Neural crest cell (in vitro differentiated cells): ENCODE measurements around the gene PAQR4. TPM values are rescaled to one million over a fixed set of nuclear protein-coding genes. Genes with fewer than 3 reads are reported as not detected.

Experiments
- DNase-seq: peaks from one replicate; pipeline ENCODE4 v3.0.0; 2021; ENCODE audit warnings: low read depth, mixed read lengths, low spot score
- H3K27ac Mint-ChIP-seq: one replicate; pipeline ENCODE4 v1.8.0; 2021; ENCODE audit warnings: mild to moderate bottlenecking, mixed read lengths; ENCODE audit not compliant: unreplicated experiment
- H3K27me3 Mint-ChIP-seq: 2 replicates; pipeline ENCODE4 v1.8.0; 2021; ENCODE audit warnings: low read depth, mild to moderate bottlenecking, mixed read lengths
- H3K36me3 Mint-ChIP-seq: 2 replicates; pipeline ENCODE4 v1.8.0; 2021; ENCODE audit warnings: low read depth, mild to moderate bottlenecking, mixed read lengths
- H3K4me1 Mint-ChIP-seq: 2 replicates; pipeline ENCODE4 v1.8.0; 2021; ENCODE audit warnings: mixed read lengths
- H3K4me3 Mint-ChIP-seq: one replicate; pipeline ENCODE4 v1.8.0; 2021; ENCODE audit warnings: mild to moderate bottlenecking, mixed read lengths
- H3K9me3 Mint-ChIP-seq: 2 replicates; pipeline ENCODE4 v1.8.0; 2021; ENCODE audit warnings: mixed read lengths
- CTCF ChIP-seq: fragments of 200-600 bp; sonication (generic); conservative IDR thresholded peaks from 2 replicates; pipeline ENCODE4 v1.5.0; 2021; ENCODE audit warnings: antibody characterized with exemption, mild to moderate bottlenecking
- long read RNA-seq: library from polyadenylated mRNA; unstranded; transcript quantifications from one replicate; pipeline ENCODE4 v2.0.0, GENCODE V29; 2020
- total RNA-seq: library from RNA; stranded (reverse); gene quantifications from 2 replicates; pipeline ENCODE4 v1.2.1, GENCODE V29; 2021

PAQR4 gene
- 53.3 and 53.4 TPM in 2 replicates for total RNA-seq
- long read RNA-seq, partial matches to known transcripts, result 0 of 5 reads
- long read RNA-seq, other reads (novel, unspliced or antisense), result 3 of 5 reads

- Mint-ChIP-seq H3K36me3 (peaks cover 5% of the 10 kb centered on the region), H3K4me3 (peak within 1 kb of the TSS; percentile 87), H3K9me3 (no peaks in the 10 kb centered on the region), H3K27ac (no peak within 1 kb of the TSS), H3K4me1 (peaks cover 26% of the 10 kb centered on the region), H3K27me3 (peaks cover 35% of the 10 kb centered on the region)
- DNase-seq, result peak; percentile 84
- no peak for TF ChIP-seq CTCF
These were observed at the start of gene PAQR4 for GRCh38 chr16:2968738-2969544. Gene PAQR4 (plus strand): TSS chr16:2969348. CDS start chr16:2969675, 327 bp downstream.

- Mint-ChIP-seq H3K4me3 (peak overlapping the region; percentile 64), H3K27ac (no peak overlapping the region), H3K9me3 (no peaks in the 10 kb centered on the region), H3K27me3 (no peaks in the 10 kb centered on the region), H3K36me3 (peaks cover 11% of the 10 kb centered on the region), H3K4me1 (peaks cover 7% of the 10 kb centered on the region)
- peak; percentile 72 for DNase-seq
- peak; percentile 96 for TF ChIP-seq CTCF
These were observed 49.5 kb upstream of the PAQR4 start for GRCh38 chr16:2919511-2920255.

GRCh38 chr16:2923481-2923880 is 45.7 kb upstream of the PAQR4 start:
- no peak for TF ChIP-seq CTCF
- Mint-ChIP-seq H3K36me3 (peaks cover 11% of the 10 kb centered on the region), H3K27ac (no peak overlapping the region), H3K27me3 (no peaks in the 10 kb centered on the region), H3K4me1 (peaks cover 15% of the 10 kb centered on the region), H3K4me3 (no peak overlapping the region), H3K9me3 (no peaks in the 10 kb centered on the region)
- DNase-seq, result no peak

- no peak for TF ChIP-seq CTCF
- Mint-ChIP-seq H3K4me3 (no peak overlapping the region), H3K9me3 (no peaks in the 10 kb centered on the region), H3K27ac (no peak overlapping the region), H3K27me3 (no peaks in the 10 kb centered on the region), H3K36me3 (peaks cover 6% of the 10 kb centered on the region), H3K4me1 (peaks cover 9% of the 10 kb centered on the region)
- DNase-seq, result no peak
These were observed 44.0 kb upstream of the PAQR4 start for GRCh38 chr16:2924901-2925755.
